Left hindlimb (tissue), 1 donor: ENCODE data around the gene PCBP3.

Experiments used
- DNase-seq: peaks from one replicate; pipeline ENCODE4 v3.0.0-alpha.2; 2018

The PCBP3 gene

GRCh38 chr21:45763506-45763905 lies 120.0 kb downstream of the PCBP3 start:
- no peak for DNase-seq

GRCh38 chr21:45764792-45765191 lies 121.3 kb downstream of the PCBP3 start:
- DNase-seq = no peak

- DNase-seq = no peak
These were observed 121.8 kb downstream of the PCBP3 start for GRCh38 chr21:45765375-45765774.

GRCh38 chr21:45766055-45766454 lies 122.5 kb downstream of the PCBP3 start:
- no peak for DNase-seq

- DNase-seq = no peak
These were observed 123.0 kb downstream of the PCBP3 start for GRCh38 chr21:45766501-45766900.

GRCh38 chr21:45767071-45768006 lies 123.8 kb downstream of the PCBP3 start:
- no peak for DNase-seq

- no peak for DNase-seq
These were observed 124.7 kb downstream of the PCBP3 start for GRCh38 chr21:45768011-45768739.

- no peak for DNase-seq
These were observed 125.2 kb downstream of the PCBP3 start for GRCh38 chr21:45768740-45769048.

GRCh38 chr21:45769294-45769693 lies 125.8 kb downstream of the PCBP3 start:
- no peak for DNase-seq

GRCh38 chr21:45769896-45770295 lies 126.4 kb downstream of the PCBP3 start:
- no peak for DNase-seq

GRCh38 chr21:45772180-45772579 lies 128.7 kb downstream of the PCBP3 start:
- no peak for DNase-seq

- DNase-seq = no peak
These were observed 130.8 kb downstream of the PCBP3 start for GRCh38 chr21:45774291-45774690.

GRCh38 chr21:45776971-45777370 lies 133.4 kb downstream of the PCBP3 start:
- no peak for DNase-seq

GRCh38 chr21:45778686-45779085 lies 135.2 kb downstream of the PCBP3 start:
- DNase-seq = no peak

- no peak for DNase-seq
These were observed 135.7 kb downstream of the PCBP3 start for GRCh38 chr21:45779226-45779625.

GRCh38 chr21:45780647-45781046 lies 137.1 kb downstream of the PCBP3 start:
- DNase-seq = no peak

- no peak for DNase-seq
These were observed 138.2 kb downstream of the PCBP3 start for GRCh38 chr21:45781741-45782140.

GRCh38 chr21:45786660-45787059 lies 143.1 kb downstream of the PCBP3 start:
- no peak for DNase-seq

GRCh38 chr21:45787371-45787770 lies 143.8 kb downstream of the PCBP3 start:
- DNase-seq = no peak

GRCh38 chr21:45788198-45788597 lies 144.7 kb downstream of the PCBP3 start:
- DNase-seq = no peak

- no peak for DNase-seq
These were observed 145.3 kb downstream of the PCBP3 start for GRCh38 chr21:45788637-45789506.

GRCh38 chr21:45790427-45790826 lies 146.9 kb downstream of the PCBP3 start:
- DNase-seq = no peak
